Thyroid gland (tissue), 4 donors: ENCODE results near the gene LCN10. TPM values are rescaled to one million over a fixed set of nuclear protein-coding genes. Genes with fewer than 3 reads are reported as not detected.

ENCODE experiments used
- DNase-seq, 2 donors: peaks; one replicate each; pipeline ENCODE4 v3.0.0-alpha.2; 2019
- H3K27ac ChIP-seq, 3 donors: fragments of 200-600 bp; sonication (generic); 1 replicate in 2 of 3; 2 replicates in 1 of 3; pipeline ENCODE4 v1.5.1; 2016 to 2019; ENCODE audit warnings: mild to moderate bottlenecking in 1 of 3, moderate library complexity in 1 of 3
- H3K27me3 ChIP-seq: fragments of 200-600 bp; sonication (generic); one replicate; pipeline ENCODE4 v1.5.1; 2019
- H3K36me3 ChIP-seq, 2 donors: fragments of 200-600 bp; sonication (generic); one replicate each; pipeline ENCODE4 v1.5.1; 2016 to 2019
- H3K4me1 ChIP-seq, 2 donors: fragments of 200-600 bp; sonication (generic); one replicate each; pipeline ENCODE4 v1.5.1; 2017 to 2019
- H3K4me3 ChIP-seq, 3 donors: fragments of 200-600 bp; sonication (generic); replicated peaks in 1 of 3; 1 replicate in 2 of 3; 2 replicates in 1 of 3; pipeline ENCODE4 v1.5.1; 2016; ENCODE audit warnings: mild to moderate bottlenecking in 1 of 3
- H3K9me3 ChIP-seq: fragments of 200-600 bp; sonication (generic); one replicate; pipeline ENCODE4 v1.5.1; 2017
- CTCF ChIP-seq, 6 experiments: fragments of 200-600 bp in 3 of 6; fragments of 450-650 bp in 3 of 6; sonication (generic) in 3 of 6; IDR thresholded peaks; one replicate each; pipeline ENCODE4 v1.5.1; 2016 to 2019; ENCODE audit warnings: antibody characterized with exemption in 6 of 6, mild to moderate bottlenecking in 2 of 6, inconsistent platforms in 1 of 6, moderate library complexity in 1 of 6
- POLR2A ChIP-seq, 2 donors: fragments of 450-650 bp; IDR thresholded peaks; one replicate each; pipeline ENCODE4 v1.6.1; 2017; ENCODE audit warnings: antibody characterized with exemption in 2 of 2, mild to moderate bottlenecking in 2 of 2, moderate library complexity in 1 of 2
- WGBS, 2 donors: methylation state at CpG; one replicate each; pipeline ENCODE4 v1.1.5; 2017; 5-methylcytosine and 5-hydroxymethylcytosine counted together
- intact Hi-C: fragments of 100-400 bp; cut with DNase I; formaldehyde crosslinking; loops from one replicate; pipeline ENCODE4 v1.15.1; 2023
- total RNA-seq, 4 donors: library from RNA; depleted of rRNA; stranded (reverse); fragments of >200 nt; gene quantifications; one replicate each; pipeline ENCODE4 v1.2.3, GENCODE V29; 2016

LCN10 gene
- total RNA-seq, 4 donors from 2014 or later, result 5.8 to 10.1 (median 7.1) TPM

- Histone ChIP-seq H3K9me3 (no peaks in the 10 kb centered on the region), H3K4me1 (peaks cover 17 to 31% of the 10 kb centered on the region in 2 donors), H3K36me3 (no peaks in the 10 kb centered on the region), H3K27ac (peak overlapping the region; percentile 63 to 84 (median 69)), H3K27me3 (no peaks in the 10 kb centered on the region), H3K4me3 (no peak overlapping the region)
- DNase-seq, result peak; percentile 90 to 93
- TF ChIP-seq CTCF (IDR thresholded peaks at IDR 0.05) (no peak), POLR2A (IDR thresholded peaks at IDR 0.05) (no peak)
- intact Hi-C loops, result no loop called here
- WGBS, 2 donors, result 56 to 63% methylated on average over 11 to 18 of the region's 21 CpGs
Measured at GRCh38 chr9:136748666-136749611, 6.2 kb upstream of the LCN10 start.

- Histone ChIP-seq H3K36me3 (no peaks in the 10 kb centered on the region), H3K27ac (peak within 1 kb of the TSS; percentile 63 to 84 (median 69)), H3K4me3 (no peak within 1 kb of the TSS), H3K4me1 (peaks cover 17 to 34% of the 10 kb centered on the region in 2 donors), H3K27me3 (no peaks in the 10 kb centered on the region), H3K9me3 (no peaks in the 10 kb centered on the region)
- intact Hi-C loops, result no loop called here
- no peak for DNase-seq
- WGBS, 2 donors, result 81 to 85% methylated on average over 5 to 7 of the region's 8 CpGs
- TF ChIP-seq POLR2A (IDR thresholded peaks at IDR 0.05), result no peak
- no peak for TF ChIP-seq CTCF (IDR thresholded peaks at IDR 0.05)
Measured at GRCh38 chr9:136748201-136748600, 5.5 kb upstream of the LCN10 start, which contains the start of gene LCN6. LCN6 (minus strand) TSS chr9:136748525; CDS start chr9:136748483, 42 bp downstream.

- no peak for DNase-seq
- Histone ChIP-seq H3K27me3 (no peaks in the 10 kb centered on the region), H3K4me3 (no peak overlapping the region), H3K4me1 (peaks cover 24 to 41% of the 10 kb centered on the region in 2 donors), H3K9me3 (no peaks in the 10 kb centered on the region), H3K27ac (peak overlapping the region in 1 of 3 donors; percentile 69), H3K36me3 (no peaks in the 10 kb centered on the region)
- intact Hi-C loops, result no loop called here
- 90 to 96% methylated on average over 18 to 22 of the region's 22 CpGs for WGBS, 2 donors
- TF ChIP-seq POLR2A (IDR thresholded peaks at IDR 0.05) (no peak), CTCF (IDR thresholded peaks at IDR 0.05) (no peak)
Measured at GRCh38 chr9:136747161-136748060, 4.7 kb upstream of the LCN10 start.

GRCh38 chr9:136746621-136747020 lies 3.9 kb upstream of the LCN10 start:
- TF ChIP-seq POLR2A (IDR thresholded peaks at IDR 0.05) (no peak), CTCF (IDR thresholded peaks at IDR 0.05) (no peak)
- intact Hi-C loops, result no loop called here
- Histone ChIP-seq H3K27me3 (no peaks in the 10 kb centered on the region), H3K9me3 (no peaks in the 10 kb centered on the region), H3K4me1 (peaks cover 32 to 49% of the 10 kb centered on the region in 2 donors), H3K36me3 (no peaks in the 10 kb centered on the region), H3K4me3 (no peak overlapping the region), H3K27ac (no peak overlapping the region)
- no peak for DNase-seq
- WGBS, 2 donors, result 97% methylated on average over 10 of the region's 18 CpGs; no CpG with 5 or more reads in 1 of the 2 donors
